ENCODE data around the gene PCGF3. TPM values are rescaled to one million over a fixed set of nuclear protein-coding genes. Genes with fewer than 3 reads are reported as not detected.
"Not testable (repeated sequence)": the region's sequence is repeated elsewhere in the genome, so short reads cannot be mapped to it uniquely, and the experiment has no call there.

PCGF3 gene
- polyA plus RNA-seq, 1 donor = 106 TPM

GRCh38 chr4:722851-723360 lies 17.3 kb downstream of the PCGF3 start:
- DNase-seq = no peak

DNA sequence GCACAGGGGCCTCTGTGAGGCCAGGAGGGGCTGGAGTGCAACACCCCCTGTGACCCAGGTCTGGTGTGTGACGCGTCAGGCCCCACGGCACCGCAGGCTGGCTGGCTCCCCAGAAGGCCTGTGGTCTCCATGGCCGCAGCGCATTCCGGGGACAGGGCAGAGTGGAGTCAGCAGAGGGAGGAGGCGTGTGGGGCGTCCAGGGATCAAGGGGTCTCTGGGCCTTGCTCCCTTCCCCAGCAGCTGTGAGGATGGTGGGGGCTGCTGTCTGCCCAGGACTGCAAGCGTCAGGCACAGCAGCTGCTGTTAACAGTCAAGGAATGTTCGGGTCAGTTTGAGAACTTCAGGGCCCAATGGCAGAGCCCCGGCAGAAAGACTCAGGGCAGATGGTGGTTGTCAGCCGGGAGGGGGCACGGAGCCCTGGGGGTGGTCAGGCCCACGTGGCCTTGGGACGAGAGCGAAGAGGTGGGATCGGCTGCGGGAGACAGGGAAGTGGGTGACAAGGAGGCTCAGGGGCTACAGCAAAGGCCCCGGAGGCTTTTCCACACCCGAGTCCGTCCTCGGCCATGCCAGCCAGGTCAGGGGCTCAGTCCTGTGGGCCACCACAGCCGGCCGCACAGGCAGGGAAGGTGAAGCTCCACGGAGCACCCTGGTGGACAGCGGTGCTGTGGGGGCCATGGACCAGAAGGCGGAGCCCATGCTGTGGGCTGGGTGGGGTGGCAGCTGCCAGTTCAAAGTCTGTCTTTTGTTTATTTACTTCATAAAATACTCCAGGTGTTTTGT lies 18.3 kb downstream of the PCGF3 start:
- no peak for DNase-seq

GRCh38 chr4:725391-726234 lies 20.0 kb downstream of the PCGF3 start:
- DNase-seq = no peak

DNA sequence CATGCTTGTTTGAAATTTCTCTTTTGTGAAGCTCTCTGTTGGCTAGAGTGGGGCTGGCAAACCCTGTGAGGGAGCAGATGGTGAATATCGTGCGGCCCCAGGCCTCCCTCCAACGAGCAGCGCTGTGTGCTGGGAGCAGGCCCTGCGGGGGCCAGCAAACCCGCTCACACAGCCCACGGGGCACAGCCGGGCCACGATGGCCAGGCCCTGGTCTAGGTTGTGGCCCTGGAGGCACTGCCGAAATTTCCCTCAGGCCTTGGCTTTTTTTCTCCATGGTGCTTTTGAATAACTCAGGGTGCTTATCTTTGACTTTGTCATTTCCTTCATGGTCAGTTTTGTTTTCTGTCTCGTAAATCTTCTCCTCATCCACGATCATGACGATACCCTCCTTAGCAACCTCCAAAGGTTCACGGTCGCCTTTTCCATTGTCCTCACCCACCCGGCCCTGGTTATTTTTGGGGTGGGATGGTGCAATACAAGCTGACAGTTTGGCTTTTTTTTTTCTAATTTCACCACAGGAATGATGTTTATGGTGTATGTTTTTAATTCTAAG lies 20.7 kb downstream of the PCGF3 start:
- DNase-seq = no peak

GRCh38 chr4:726838-727237 lies 21.2 kb downstream of the PCGF3 start:
- no peak for DNase-seq

DNA sequence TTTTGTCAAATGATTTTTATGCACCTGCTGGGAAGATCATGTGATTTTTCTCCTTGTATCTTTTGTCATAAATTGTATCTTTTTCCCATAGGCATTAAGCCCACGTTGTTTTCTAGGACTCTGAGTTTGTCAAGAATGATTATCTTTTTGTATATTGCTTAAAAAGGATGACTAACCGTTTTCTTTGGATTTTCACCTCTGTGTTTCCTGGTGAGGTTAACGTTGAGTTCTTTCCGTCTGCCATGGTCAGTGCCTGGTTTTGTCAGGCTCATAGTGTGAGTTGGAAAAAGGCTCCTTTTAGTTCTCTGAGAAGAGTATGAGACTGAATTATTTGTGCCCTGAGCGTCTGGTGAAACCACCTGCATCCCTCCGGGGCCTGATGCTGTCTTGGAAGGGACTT lies 21.9 kb downstream of the PCGF3 start:
- no peak for DNase-seq

DNA sequence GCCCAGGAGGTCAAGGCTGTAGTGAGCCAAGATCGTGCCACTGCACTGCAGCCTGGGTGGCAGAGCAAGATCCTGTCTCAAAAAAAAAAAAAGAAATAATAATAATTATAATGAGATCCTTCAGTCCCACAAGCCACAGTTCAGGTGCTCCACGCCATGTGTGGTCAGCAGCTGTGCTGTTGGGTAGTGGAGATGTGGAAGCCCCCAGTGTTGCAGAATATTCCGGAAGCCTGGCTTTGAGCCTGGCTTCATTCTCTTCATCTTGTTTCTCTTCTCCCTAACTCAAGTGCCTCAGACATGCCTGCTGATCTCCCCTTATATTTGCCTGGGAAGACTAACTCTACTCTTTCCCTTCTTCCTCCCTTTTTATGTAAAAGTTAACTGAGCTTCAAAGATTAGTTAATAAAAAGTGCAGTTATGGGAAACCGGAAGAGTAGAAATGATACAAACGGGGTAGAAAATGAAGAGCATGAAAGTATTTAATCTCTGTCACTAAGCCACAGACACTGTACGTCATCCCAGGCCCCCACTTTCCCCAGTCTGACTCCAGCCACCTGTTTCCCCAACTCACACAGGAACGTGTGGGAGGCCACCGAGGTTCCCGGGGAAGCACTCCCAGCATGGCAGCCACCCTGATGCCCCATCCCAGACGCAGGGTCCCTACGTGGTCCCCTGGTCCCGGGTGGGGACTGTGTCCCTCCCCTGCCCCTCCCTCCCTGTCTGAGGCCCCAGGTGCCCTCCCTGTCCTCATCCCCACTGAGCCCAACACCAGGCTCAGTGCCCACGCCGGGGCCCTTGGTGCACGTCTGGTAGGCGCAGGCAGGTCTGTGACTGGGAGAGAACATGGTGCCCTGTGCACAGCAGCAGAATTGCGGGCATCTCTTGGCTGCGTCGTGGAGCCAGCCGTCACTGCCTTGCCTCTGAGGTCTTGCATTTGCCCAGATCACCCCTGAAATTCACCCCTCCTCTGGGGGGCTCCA lies 24.0 kb downstream of the PCGF3 start:
- no peak for DNase-seq

DNA sequence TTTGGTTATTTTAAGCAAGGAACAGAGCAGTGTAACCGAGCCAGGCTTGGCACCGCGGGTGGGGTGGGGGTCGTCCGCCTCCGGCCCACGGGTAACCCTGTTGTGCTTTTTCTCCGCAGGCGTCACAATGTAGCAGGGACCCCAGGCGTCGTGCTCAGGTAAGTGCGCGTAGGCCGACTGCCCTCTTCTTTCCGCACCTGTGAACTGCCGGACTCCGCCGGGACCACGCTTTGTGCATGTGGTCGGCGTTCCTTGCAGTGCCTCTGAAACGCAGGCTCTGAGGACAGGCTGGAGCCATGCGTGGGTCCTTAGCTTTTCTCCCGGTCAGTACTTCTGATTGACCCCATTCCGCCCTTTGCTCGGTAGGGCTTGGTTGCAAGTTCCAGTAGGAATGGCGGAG lies 24.9 kb downstream of the PCGF3 start:
- DNase-seq = no peak

- DNase-seq = not testable (repeated sequence)
These were observed 25.6 kb downstream of the PCGF3 start for GRCh38 chr4:730946-731904.

DNA sequence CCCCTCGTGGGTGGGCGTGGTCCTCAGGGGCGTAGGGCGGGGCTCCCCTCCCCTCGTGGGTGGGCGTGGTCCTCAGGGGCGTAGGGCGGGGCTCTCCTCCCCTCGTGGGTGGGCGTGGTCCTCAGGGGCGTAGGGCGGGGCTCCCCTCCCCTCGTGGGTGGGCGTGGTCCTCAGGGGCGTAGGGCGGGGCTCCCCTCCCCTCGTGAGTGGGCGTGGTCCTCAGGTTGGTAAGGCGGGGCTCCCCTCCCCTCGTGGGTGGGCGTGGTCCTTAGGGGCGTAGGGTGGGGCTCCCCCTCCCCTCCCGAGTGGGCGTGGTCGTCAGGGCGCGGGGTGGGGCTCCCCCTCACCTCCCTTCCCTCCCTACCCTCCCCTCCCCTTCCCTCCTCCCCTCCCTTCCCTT lies 26.3 kb downstream of the PCGF3 start:
- not testable (repeated sequence) for DNase-seq

- DNase-seq = no peak
These were observed 26.9 kb downstream of the PCGF3 start for GRCh38 chr4:732486-732885.

- no peak for DNase-seq
These were observed 27.4 kb downstream of the PCGF3 start for GRCh38 chr4:732911-733630.

GRCh38 chr4:733631-733980 lies 28.0 kb downstream of the PCGF3 start:
- DNase-seq = no peak

GRCh38 chr4:734075-734474 lies 28.4 kb downstream of the PCGF3 start:
- no peak for DNase-seq

DNA sequence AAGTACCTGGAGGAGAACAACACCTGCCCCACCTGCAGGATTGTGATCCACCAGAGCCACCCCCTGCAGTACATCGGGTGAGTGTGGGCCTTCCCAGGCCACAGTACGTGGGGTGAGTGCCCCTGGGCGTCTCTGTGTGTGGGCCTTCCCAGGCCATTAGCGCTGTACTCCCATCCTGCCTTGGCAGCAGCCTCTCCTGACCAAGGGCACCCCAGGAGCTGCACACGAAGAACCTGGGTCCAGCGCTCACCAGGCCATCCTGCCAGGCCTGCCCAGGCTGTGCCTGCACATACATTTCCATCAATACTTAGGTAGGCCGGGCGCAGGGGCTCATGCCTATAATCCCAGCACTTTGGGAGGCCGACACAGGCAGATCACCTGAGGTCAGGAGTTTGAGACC lies 29.3 kb downstream of the PCGF3 start:
- DNase-seq = no peak

DNA sequence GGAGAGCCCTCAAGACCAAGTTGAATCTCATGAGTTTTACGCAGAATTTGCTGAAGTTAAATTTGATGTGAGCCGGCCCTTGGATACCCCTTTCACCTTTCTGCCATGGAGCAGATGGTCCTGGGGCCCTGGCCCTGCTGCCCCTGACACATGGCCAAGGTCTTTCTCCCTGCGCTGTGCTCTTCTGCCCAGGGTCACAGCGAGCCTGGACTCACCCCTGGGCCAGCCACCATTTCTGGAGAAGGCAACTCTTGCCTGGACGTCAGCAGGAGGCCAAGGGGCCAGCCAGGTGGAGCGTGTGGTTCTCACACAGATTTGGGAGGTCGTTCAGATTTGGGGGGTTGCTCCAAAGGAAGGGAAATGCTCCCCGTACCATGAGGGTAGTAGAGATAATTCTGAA lies 30.0 kb downstream of the PCGF3 start:
- DNase-seq = no peak

DNA sequence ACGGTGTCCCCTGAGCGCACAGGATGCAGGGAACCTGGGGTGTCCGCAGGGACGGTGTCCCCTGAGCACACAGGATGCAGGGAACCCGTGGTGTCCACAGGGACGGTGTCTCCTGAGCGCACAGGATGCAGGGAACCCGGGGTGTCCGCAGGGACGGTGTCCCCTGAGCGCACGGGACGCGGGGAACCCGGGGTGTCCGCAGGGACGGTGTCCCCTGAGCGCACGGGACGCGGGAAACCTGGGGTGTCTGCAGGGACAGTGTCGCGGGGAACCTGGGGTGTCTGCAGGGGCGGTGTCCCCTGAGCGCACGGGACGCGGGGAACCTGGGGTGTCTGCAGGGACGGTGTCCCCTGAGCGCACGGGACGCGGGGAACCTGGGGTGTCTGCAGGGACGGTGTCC lies 30.9 kb downstream of the PCGF3 start:
- DNase-seq = not testable (repeated sequence)

- DNase-seq = no peak
These were observed 33.2 kb downstream of the PCGF3 start for GRCh38 chr4:738781-739280.

- DNase-seq = no peak
These were observed 33.9 kb downstream of the PCGF3 start for GRCh38 chr4:739569-739968.

DNA sequence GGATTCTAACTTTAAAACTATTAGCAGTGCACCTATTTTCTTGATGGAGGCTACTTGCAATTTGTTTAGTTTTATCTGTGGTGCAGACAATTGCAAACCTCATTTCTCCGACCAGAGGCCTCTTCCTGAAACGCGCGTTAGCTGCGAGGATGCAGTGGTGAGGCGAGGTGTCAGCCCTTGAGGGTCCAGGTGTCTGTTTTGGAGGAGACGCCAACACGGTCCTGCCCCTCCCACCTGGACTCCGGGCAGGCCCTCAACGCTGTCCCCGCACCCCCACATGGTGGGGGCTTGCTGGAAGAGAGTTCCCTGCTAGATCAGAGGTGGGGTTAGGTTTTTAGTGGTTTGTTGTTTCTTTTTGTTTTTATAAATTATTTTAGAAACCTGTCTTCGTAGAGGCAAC lies 34.4 kb downstream of the PCGF3 start:
- no peak for DNase-seq

All from left kidney (tissue), 2 donors.